Fibroblast of pulmonary artery (primary cell): ENCODE results near the gene HPS3.

Experiments
- DNase-seq: peaks from one replicate; pipeline ENCODE4 v3.0.0-alpha.2; 2010; ENCODE audit warnings: low read depth
- H3K4me3 ChIP-seq: replicated peaks from 2 replicates; pipeline ENCODE4 v1.5.1; 2011; ENCODE audit warnings: low read depth, mild to moderate bottlenecking, control low read depth, low read length, moderate library complexity
- TF ChIP-seq, protein P1 (sequence below): IDR thresholded peaks from 2 replicates; pipeline ENCODE4 v1.5.1; 2011; ENCODE audit warnings: mild to moderate bottlenecking, control low read depth, low read length, inconsistent platforms; ENCODE audit errors: missing control alignments

Gene HPS3

DNA sequence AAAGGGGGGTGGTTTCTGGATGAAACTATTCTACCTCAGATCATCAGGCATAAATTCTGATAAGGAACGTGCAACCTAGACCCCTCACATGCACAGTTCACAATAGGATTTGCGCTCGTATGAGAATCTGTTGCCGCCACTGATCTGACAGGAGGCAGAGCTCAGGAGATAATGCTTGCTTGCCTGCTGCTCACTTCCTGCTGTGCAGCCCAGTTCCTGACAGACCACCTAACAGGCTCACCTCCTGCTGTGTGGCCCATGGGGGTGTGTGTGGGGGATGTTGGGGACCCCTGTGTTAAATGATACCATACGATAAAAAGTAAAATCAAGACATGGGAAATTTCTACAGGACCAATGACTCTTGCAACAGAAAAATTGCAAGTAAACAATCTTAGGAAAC, 68.2 kb downstream of the HPS3 start:
- peak overlapping the region; percentile 24 for H3K4me3 ChIP-seq
- DNase-seq: no peak
- TF ChIP-seq, protein P1, sequence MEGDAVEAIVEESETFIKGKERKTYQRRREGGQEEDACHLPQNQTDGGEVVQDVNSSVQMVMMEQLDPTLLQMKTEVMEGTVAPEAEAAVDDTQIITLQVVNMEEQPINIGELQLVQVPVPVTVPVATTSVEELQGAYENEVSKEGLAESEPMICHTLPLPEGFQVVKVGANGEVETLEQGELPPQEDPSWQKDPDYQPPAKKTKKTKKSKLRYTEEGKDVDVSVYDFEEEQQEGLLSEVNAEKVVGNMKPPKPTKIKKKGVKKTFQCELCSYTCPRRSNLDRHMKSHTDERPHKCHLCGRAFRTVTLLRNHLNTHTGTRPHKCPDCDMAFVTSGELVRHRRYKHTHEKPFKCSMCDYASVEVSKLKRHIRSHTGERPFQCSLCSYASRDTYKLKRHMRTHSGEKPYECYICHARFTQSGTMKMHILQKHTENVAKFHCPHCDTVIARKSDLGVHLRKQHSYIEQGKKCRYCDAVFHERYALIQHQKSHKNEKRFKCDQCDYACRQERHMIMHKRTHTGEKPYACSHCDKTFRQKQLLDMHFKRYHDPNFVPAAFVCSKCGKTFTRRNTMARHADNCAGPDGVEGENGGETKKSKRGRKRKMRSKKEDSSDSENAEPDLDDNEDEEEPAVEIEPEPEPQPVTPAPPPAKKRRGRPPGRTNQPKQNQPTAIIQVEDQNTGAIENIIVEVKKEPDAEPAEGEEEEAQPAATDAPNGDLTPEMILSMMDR: no peak

DNA sequence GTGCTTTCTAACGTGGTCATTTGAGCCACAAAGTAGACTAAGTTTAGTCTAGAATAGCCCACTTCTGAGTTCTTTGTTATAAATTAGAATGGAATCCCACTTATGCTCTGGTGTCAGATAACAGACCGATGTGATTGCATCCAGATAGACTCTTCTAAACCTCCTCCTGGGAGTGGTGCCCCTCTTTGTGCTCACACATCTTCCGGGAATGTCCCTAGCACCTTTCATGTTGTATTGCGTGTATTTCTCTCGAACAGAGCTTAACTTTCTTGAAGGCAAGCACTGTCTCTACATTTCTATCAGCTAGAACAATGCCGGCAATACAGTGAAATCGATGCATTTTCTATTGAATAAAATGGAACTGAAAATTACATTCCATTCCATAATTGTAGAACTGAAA, 69.2 kb downstream of the HPS3 start:
- H3K4me3 ChIP-seq: no peak overlapping the region
- TF ChIP-seq, protein P1: no peak
- no peak for DNase-seq

DNA sequence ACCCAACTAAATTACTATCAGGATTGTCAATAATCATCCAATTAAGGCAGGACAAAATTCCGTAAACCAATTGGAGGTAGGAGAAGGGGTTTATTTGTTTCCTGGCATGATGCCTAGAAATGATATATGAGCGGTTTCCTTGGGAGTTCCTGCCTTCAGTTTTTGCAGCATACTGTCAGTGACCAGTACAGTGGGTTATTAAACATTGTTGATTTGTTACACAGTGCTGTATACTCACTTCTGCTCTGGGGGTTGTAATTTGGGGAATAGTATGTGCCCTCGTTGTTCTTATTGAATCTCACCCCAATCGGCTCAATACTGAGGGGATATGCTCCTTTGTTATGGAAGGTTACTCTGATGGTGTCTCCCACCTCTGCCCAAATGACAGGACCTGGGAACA, 70.0 kb downstream of the HPS3 start:
- TF ChIP-seq, protein P1: no peak

DNA sequence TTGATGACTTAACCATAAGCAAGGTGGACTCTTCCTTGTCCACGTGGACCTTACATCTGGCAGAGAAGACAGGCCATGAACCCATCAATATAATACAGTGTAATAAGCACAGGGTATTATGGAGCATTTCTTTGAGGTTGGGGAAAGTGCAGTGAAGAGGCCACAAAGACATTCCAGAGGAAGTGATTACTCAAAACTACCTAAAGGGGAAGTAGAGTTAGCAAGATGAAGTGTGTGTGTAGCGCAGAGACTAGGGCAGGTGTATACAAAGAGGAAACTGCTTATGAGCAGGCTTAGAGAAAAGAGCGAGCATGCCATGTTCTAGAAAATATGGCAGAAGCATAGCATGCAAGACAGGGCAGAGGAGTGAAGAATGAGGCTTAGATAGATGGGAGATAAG, 74.3 kb downstream of the HPS3 start:
- TF ChIP-seq, protein P1: no peak
- no peak overlapping the region for H3K4me3 ChIP-seq
- no peak for DNase-seq

More for the DNA sequence above, 70.0 kb downstream of the HPS3 start:
- peak; percentile 57 for DNase-seq
- H3K4me3 ChIP-seq: no peak overlapping the region

DNA sequence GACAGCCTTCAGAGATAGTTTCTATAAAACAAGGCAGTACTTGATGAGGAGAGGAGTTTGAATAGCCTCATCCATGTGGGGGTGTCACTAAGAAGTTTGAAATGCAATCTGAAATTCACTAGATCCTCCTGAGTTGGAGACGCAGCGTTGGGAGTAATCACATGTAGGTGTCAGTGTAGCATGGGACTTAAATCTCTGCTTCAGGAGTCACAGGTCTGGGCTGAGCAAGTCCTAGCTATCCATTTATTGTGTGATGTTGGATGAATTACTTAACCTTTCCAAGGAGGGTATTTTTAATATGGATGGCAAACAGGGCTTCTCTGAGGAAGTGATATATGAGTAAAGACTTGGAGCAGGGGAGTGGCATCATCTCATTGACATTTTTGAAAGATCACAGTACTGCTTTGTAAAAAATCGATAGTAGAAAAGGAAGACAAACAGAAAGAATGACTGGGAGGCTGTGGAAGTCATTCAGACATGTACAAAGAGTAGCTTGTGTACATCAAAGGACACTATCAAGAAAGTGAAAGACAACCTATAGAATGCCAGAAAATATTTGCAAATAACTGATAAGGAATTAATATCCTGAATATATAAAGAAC, 75.1 kb downstream of the HPS3 start:
- no peak overlapping the region for H3K4me3 ChIP-seq
- DNase-seq: no peak
- TF ChIP-seq, protein P1: no peak

DNA sequence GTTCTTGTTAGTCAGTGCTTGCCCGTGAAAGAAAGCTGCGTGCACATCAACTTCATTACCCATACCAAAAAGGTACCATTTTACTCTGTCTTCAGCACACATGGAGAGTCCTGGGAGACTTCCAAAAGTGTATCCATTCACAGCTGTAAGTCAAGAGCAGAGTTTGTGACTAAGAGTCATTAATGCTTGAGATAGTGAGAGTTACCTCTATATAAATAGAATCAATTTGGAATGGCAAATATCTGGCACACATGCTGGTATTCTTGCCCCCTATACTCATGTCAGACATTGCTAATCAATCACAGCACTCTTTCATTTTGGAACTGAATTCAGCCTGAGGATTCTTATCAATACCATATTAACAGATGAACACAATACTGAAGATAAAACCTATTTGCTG, 78.0 kb downstream of the HPS3 start:
- DNase-seq: no peak
- H3K4me3 ChIP-seq: no peak overlapping the region
- TF ChIP-seq, protein P1: no peak

DNA sequence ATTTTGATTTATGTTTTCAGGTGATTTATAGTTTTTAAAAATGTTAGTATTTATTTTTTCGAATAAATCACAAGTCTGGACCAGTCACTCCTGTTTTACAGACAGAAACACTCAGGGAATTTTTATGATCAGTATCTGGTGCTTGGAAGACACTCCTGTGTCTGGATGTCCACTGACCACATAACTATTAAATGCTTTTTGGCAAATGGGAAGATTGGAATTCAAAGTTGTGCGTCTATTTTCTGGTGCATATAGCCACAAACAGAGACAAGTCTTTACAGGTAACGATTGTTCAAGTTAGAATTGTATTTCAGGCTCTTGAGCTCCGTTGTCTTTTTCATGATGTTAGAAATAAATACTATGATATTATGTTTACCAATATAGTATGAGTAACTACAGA, 80.0 kb downstream of the HPS3 start:
- H3K4me3 ChIP-seq: no peak overlapping the region
- no peak for DNase-seq
- TF ChIP-seq, protein P1: no peak
